Heart left ventricle (tissue), 16 donors: ENCODE results near the gene TULP4. TPM values are rescaled to one million over a fixed set of nuclear protein-coding genes. Genes with fewer than 3 reads are reported as not detected.

Experiments used
- ATAC-seq, 4 donors: fragments of 200-7000 bp; cut with Tn5 transposase; one replicate each; pipeline ENCODE4 v1.9.1; 2020 to 2022; ENCODE audit warnings: moderate library complexity in 4 of 4, mild to moderate bottlenecking in 3 of 4, moderate number of reproducible peaks in 1 of 4
- DNase-seq, 5 donors: peaks; one replicate each; pipeline ENCODE4 v3.0.0-alpha.2; 2020
- H3K27ac ChIP-seq, 12 donors: fragments of 200-600 bp; sonication (generic) in 4 of 12; one replicate each; pipeline versions ENCODE4 v1.5.0 to v1.8.0; 2016 to 2022; ENCODE audit warnings: mild to moderate bottlenecking in 2 of 12
- H3K27me3 ChIP-seq, 9 donors: fragments of 200-600 bp; sonication (generic) in 2 of 9; one replicate each; pipeline versions ENCODE4 v1.5.1 to v1.8.0; 2016 to 2022; ENCODE audit warnings: mild to moderate bottlenecking in 3 of 9
- H3K36me3 ChIP-seq, 9 donors: fragments of 200-600 bp; sonication (generic) in 2 of 9; one replicate each; pipeline versions ENCODE4 v1.5.0 to v1.8.0; 2018 to 2022; ENCODE audit warnings: mild to moderate bottlenecking in 2 of 9
- H3K4me1 ChIP-seq, 12 donors: fragments of 200-600 bp; sonication (generic) in 4 of 12; one replicate each; pipeline versions ENCODE4 v1.5.0 to v1.8.0; 2016 to 2022; ENCODE audit warnings: mild to moderate bottlenecking in 3 of 12
- H3K4me3 ChIP-seq, 12 donors: fragments of 200-600 bp; sonication (generic) in 4 of 12; one replicate each; pipeline versions ENCODE4 v1.5.0 to v1.8.0; 2017 to 2022; ENCODE audit warnings: mild to moderate bottlenecking in 9 of 12, moderate library complexity in 4 of 12
- H3K9me3 ChIP-seq, 12 donors: fragments of 200-600 bp; sonication (generic) in 4 of 12; one replicate each; pipeline versions ENCODE4 v1.5.0 to v1.8.0; 2016 to 2022; ENCODE audit warnings: mild to moderate bottlenecking in 1 of 12
- POLR2A ChIP-seq, 2 donors: fragments of 450-650 bp; IDR thresholded peaks; one replicate each; pipeline ENCODE4 v1.6.1; 2017; ENCODE audit warnings: antibody characterized with exemption in 2 of 2, mild to moderate bottlenecking in 2 of 2, moderate library complexity in 2 of 2
- WGBS, 4 donors: extraction: QIAGEN DNeasy Blood & Tissue Kit in 2 of 4; methylation state at CpG; one replicate each; pipeline versions ENCODE4 v1.1.5 to v1.1.7; 2013 to 2018; 5-methylcytosine and 5-hydroxymethylcytosine counted together
- intact Hi-C, 10 donors: fragments of 100-400 bp; cut with DNase I; formaldehyde crosslinking; loops; one replicate each; pipeline versions ENCODE4 v1.11.1 to v1.14.2; 2022
- polyA plus RNA-seq, 2 donors: library from polyadenylated mRNA; stranded (reverse); fragments of 200-250 nt; gene quantifications; one replicate each; pipeline ENCODE4 v1.2.3, GENCODE V29; 2013
- total RNA-seq, 9 donors: library from RNA; depleted of rRNA in 2 of 9; stranded (reverse); fragments of >200 nt in 2 of 9; fragmentation: NEBNext Ultra II Directional in 3 of 9; extraction: Animal tissue kit (Norgen Biotek cat#: 25700) in 3 of 9; gene quantifications; one replicate each; pipeline versions ENCODE4 v1.1.0 to v1.2.4, GENCODE V29; 2016 to 2023
- TF ChIP-seq, protein P1 (sequence below), 12 donors: fragments of 200-600 bp; sonication (generic) in 4 of 12; IDR thresholded peaks; one replicate each; pipeline versions ENCODE4 v1.5.0 to v1.8.0; 2018 to 2022; ENCODE audit warnings: antibody characterized with exemption in 12 of 12, mild to moderate bottlenecking in 5 of 12
- donor health status: ischemic (EF 13 %, LVEDD 7.1; RV severe dilation, severe dysfunction).
- donor health status: healthy with polysubstance abuse.
- donor health status: DM: no; HTN: yes; CAD: no.
- donor health status: DM: no; HTN: no; CAD: no.
- donor health status: ischemic (EF 25% LVEDD 6.9; RV normal size, moderate dysfunction).
- donor health status: ischemic (EF 25% LVEDD 5.7; RV mildly dilated, moderate dysfunction).
- donor health status: healthy.
- donor health status: DM: yes; HTN: yes; CAD: no.
- donor health status: ischemic (EF 35%, LVEDD 5.7; RV mildly dilated, moderate dysfunction).
- donor health status: nonischemic (EF 11% LVEDD 7.7; RV severe dilation, severe dysfunction).
- donor health status: DM: yes; HTN: yes; CAD: no.
- donor health status: PGD.
- donor health status: ischemic (EF 29% LVEDD 5.4; RV normal size, mild dysfunction).
- donor health status: nonischemic (EF 23%, LVEDD 6.1; RV moderate dilation, normal function).

The TULP4 gene
- total and polyA plus RNA-seq, 11 donors: 9.6 to 134 (median 93.0) TPM

DNA sequence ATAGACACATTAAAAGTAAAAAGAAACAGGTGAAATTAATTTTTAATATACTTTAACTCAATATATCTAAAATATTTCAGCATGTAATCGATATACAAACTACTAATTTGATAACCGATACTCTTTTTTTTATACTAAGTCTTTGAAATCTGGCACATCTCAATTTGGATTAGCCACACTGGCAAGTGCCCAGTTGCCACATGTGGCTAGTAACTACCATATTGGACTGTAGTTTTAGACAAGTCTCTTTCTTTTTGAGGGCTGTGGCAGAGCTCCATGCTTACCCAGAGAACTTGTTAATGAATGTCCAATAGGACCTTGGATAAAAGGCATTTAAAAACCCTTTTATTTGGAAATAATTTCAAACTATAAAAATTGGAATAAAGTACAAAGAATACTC is 17.8 kb downstream of the TULP4 start:
- TF ChIP-seq, protein P1, sequence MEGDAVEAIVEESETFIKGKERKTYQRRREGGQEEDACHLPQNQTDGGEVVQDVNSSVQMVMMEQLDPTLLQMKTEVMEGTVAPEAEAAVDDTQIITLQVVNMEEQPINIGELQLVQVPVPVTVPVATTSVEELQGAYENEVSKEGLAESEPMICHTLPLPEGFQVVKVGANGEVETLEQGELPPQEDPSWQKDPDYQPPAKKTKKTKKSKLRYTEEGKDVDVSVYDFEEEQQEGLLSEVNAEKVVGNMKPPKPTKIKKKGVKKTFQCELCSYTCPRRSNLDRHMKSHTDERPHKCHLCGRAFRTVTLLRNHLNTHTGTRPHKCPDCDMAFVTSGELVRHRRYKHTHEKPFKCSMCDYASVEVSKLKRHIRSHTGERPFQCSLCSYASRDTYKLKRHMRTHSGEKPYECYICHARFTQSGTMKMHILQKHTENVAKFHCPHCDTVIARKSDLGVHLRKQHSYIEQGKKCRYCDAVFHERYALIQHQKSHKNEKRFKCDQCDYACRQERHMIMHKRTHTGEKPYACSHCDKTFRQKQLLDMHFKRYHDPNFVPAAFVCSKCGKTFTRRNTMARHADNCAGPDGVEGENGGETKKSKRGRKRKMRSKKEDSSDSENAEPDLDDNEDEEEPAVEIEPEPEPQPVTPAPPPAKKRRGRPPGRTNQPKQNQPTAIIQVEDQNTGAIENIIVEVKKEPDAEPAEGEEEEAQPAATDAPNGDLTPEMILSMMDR (IDR thresholded peaks at IDR 0.05): no peak
- peaks cover 0 to 16% (median 3%) of the 10 kb centered on the region in 12 donors for H3K9me3 ChIP-seq
- peaks cover 0 to 10% (median 0%) of the 10 kb centered on the region in 12 donors for H3K4me1 ChIP-seq
- intact Hi-C loops: no loop called here
- no peak overlapping the region for H3K4me3 ChIP-seq
- ATAC-seq (no peak), DNase-seq (no peak)
- peaks cover 0 to 6% (median 0%) of the 10 kb centered on the region in 9 donors for H3K36me3 ChIP-seq
- WGBS, 4 donors: 49 to 78% (median 71%) methylated on average over 2 of the region's 2 CpGs
- H3K27me3 ChIP-seq: no peaks in the 10 kb centered on the region
- no peak overlapping the region for H3K27ac ChIP-seq

DNA sequence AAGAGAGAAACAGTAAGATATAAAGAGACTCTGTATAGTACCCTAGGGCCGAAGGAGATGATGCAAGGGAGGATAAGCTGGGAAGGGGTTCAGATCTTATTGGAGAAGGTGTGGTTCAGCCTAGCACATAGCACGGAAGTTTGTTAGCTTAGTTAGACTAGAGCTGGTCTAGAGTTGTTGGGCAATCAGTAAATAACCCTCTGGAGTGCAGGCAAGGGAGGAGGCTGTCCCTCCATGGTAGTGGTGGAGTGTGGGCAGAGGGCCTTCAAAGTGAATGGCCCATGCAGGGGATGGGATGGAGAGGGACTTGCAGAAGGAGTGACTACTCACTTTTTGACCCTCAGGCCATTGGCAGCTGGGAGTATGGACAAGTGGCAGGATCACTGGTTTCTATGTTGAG is 20.0 kb downstream of the TULP4 start:
- H3K27ac ChIP-seq: no peak overlapping the region
- WGBS, 4 donors: 88 to 100% (median 98%) methylated on average over 2 of the region's 2 CpGs
- no peak overlapping the region for H3K4me3 ChIP-seq
- ATAC-seq (no peak), DNase-seq (no peak)
- no peaks in the 10 kb centered on the region for H3K27me3 ChIP-seq
- TF ChIP-seq POLR2A (IDR thresholded peaks at IDR 0.05): no peak
- TF ChIP-seq, protein P1 (IDR thresholded peaks at IDR 0.05): no peak
- H3K9me3 ChIP-seq: peaks cover 0 to 16% (median 3%) of the 10 kb centered on the region in 12 donors
- intact Hi-C loops: no loop called here
- H3K4me1 ChIP-seq: peaks cover 0 to 10% (median 0%) of the 10 kb centered on the region in 12 donors
- peaks cover 0 to 6% (median 0%) of the 10 kb centered on the region in 9 donors for H3K36me3 ChIP-seq

DNA sequence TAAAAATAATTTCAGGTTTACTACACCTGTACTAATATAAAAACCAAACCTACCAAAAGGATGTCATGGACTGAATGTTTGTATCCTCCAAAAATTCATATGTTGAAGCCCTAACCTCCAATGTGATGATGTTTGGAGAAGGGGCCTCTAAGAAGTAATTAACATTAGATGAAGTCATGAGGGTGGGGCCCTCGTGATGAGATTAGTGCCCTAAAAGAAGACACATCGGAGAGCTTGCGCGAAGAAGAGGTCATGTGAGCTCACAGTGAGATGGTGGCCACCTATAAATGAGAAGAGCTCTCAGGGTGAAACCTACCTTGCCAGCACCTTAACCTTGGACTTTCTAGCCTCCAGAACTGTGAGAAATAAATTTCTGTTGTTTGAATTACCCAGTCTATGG is 20.8 kb downstream of the TULP4 start:
- DNase-seq: no peak
- H3K4me3 ChIP-seq: no peak overlapping the region
- 97 to 99% (median 98%) methylated on average over 4 of the region's 4 CpGs for WGBS, 4 donors
- TF ChIP-seq POLR2A (IDR thresholded peaks at IDR 0.05): no peak
- TF ChIP-seq, protein P1 (IDR thresholded peaks at IDR 0.05): no peak
- no peak overlapping the region for H3K27ac ChIP-seq
- H3K27me3 ChIP-seq: no peaks in the 10 kb centered on the region
- ATAC-seq: no peak
- H3K9me3 ChIP-seq: peaks cover 0 to 16% (median 3%) of the 10 kb centered on the region in 12 donors
- peaks cover 0 to 6% (median 0%) of the 10 kb centered on the region in 9 donors for H3K36me3 ChIP-seq
- peaks cover 0 to 10% (median 0%) of the 10 kb centered on the region in 12 donors for H3K4me1 ChIP-seq
- intact Hi-C loops: no loop called here

DNA sequence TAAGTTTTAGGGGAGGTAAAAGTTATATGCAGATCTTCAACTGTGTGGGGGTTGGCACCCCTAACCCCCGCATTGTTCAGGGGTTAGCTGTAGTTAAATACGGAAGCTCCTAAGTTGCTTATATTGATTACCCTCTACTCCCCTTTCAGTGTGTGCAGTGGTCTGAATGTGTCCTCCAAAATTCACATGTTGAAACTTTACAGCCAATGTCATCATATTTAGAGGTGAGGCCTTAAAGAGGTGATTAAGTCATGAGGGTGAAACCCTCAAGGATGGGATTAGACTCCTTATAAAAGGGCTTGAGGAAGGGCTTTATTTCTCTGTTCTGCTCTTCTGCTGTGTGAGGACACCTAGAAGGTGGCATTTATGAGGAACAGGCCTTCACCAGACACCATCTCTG is 22.3 kb downstream of the TULP4 start:
- intact Hi-C loops: no loop called here
- no peaks in the 10 kb centered on the region for H3K27me3 ChIP-seq
- no peak for ATAC-seq
- DNase-seq: no peak
- peaks cover 0 to 4% (median 0%) of the 10 kb centered on the region in 12 donors for H3K4me1 ChIP-seq
- 91 to 97% (median 96%) methylated on average over 2 of the region's 2 CpGs for WGBS, 4 donors
- H3K9me3 ChIP-seq: peaks cover 0 to 16% (median 3%) of the 10 kb centered on the region in 12 donors
- no peak overlapping the region for H3K27ac ChIP-seq
- no peak overlapping the region for H3K4me3 ChIP-seq
- peaks cover 0 to 6% (median 0%) of the 10 kb centered on the region in 9 donors for H3K36me3 ChIP-seq
- TF ChIP-seq, protein P1 (IDR thresholded peaks at IDR 0.05): no peak
- TF ChIP-seq POLR2A (IDR thresholded peaks at IDR 0.05): no peak
